Measurements from ENCODE around the gene AMFR.

Gene AMFR

DNA sequence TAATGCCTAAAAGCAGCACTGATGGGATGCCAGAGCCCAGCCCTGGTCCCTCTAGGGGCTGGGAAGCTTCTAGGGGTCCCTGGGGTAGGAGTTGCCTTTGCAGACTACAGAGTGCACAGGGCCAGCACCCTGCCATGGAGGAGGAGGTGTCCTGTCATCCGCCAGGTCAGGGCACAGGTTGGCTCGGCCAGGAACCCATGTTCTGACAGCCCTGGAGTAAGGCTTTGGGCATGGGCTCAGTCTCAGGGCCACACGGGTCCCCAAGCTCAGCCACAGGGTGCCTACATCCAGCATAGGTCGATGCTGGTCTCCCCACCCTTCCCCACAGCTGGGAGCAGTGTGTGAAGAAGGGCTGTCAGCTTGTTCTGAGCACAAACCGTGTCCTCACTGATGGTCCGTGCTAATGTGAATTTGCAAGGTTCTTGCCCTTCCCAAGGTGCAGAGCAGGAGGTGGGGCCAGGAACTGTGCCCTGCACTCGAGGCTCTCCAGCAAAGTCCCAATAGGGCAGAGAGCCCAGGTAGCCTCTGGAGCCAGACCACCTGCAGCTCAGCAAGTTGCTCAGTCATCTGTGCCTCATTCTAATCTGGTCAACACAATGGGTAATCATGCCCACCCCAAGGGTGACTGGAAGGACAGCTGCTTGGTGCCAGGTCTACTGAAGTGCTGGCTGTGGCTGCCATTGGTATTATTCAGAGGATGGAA is 72.8 kb downstream of the AMFR start:
- DNase-seq (ENCODE audit: low read depth) = no peak
- H3K4me3 ChIP-seq (ENCODE audit: control insufficient read depth, low read depth, low read length) = no peak overlapping the region
- no peak for TF ChIP-seq CTCF (IDR thresholded peaks at IDR 0.05; ENCODE audit: control insufficient read depth, insufficient read depth, low read depth, low read length, missing control alignments)

DNA sequence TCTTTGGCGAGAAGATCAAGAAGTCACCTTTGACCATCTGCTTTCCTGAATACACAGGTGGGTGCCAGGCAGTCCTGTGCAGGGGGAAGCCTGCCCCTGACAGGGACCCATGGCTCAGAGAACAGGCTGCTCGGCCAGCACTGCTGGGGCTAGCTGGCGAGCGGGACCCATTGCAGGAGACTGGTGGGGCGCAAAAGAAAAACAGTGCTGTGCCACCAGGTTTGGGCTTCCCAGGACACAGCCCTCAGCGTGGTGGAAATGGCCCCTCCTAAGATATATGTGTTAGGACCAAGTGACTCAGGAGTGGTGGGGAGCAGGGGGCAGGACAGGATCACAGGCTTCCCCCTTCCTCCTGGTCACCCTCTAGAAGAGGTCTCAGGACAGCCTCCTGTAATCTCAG is 73.9 kb downstream of the AMFR start:
- TF ChIP-seq CTCF (IDR thresholded peaks at IDR 0.05; ENCODE audit: control insufficient read depth, insufficient read depth, low read depth, low read length, missing control alignments) = no peak
- no peak overlapping the region for H3K4me3 ChIP-seq (ENCODE audit: control insufficient read depth, low read depth, low read length)
- DNase-seq (ENCODE audit: low read depth) = no peak

DNA sequence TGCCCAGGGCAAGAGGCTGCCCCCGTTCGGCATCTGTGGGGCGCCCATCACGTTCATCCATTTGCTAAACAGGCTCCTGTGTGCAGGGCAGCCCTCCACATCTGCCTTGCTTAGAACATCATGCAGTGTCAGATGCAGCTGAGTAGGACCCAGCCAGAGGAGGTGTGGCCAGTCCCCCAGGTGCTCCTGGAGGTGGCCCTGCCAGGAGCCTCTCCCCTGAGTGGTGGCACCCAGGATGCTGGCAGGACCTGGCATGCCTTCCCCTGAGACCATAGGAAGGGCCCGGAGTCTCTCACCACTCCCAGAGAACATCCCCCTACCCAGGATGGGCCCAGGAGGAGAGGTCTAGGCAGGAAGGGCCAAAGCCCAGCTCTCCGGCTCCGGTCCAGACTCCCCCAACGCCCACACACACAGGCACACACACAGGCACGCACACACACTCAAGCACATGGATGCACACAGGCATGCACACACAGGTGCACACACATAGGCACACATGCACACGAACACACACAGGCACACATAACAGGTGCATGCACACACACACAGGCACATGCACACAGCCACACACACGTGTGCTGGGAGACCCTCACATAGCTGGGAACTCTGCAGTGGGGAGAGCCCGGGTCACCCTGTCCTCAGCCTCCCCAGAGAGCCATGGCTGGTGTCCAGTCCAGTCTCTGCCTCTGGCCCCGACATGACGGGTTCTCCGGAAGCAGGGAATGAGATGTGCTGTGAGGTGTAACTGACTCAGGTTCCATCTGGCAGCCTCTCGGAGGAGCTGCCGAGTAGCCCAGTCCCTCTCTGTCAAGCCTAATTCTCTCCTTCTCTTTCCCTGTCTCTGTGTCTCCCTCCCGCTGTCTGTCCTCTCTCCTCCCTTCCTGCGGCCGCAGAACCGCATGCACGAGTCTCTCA is 74.6 kb downstream of the AMFR start:
- TF ChIP-seq CTCF (IDR thresholded peaks at IDR 0.05; ENCODE audit: control insufficient read depth, insufficient read depth, low read depth, low read length, missing control alignments) = no peak
- DNase-seq (ENCODE audit: low read depth) = no peak
- no peak overlapping the region for H3K4me3 ChIP-seq (ENCODE audit: control insufficient read depth, low read depth, low read length)

- no peak for TF ChIP-seq CTCF (IDR thresholded peaks at IDR 0.05; ENCODE audit: control insufficient read depth, insufficient read depth, low read depth, low read length, missing control alignments)
- DNase-seq (ENCODE audit: low read depth) = no peak
- no peak overlapping the region for H3K4me3 ChIP-seq (ENCODE audit: control insufficient read depth, low read depth, low read length)
Observed at GRCh38 chr16:56349711-56350161, 75.6 kb downstream of the AMFR start.

DNA sequence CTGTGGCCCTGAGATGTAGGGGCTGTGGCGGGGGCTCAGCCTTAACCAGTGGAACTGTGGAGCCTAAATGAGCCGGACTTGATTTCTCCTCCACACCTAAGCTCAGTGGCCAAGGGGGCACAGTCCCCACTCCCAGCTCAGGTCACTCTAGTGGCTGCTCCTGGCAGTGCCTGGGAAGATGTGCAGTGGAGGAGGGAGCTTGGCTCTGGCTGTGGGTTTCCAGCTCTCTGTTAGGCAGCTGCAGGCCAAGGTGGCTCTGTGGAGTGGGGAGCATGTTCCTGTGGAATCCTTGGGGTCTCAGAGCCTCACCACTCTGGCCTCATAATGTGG is 76.3 kb downstream of the AMFR start:
- no peak overlapping the region for H3K4me3 ChIP-seq (ENCODE audit: control insufficient read depth, low read depth, low read length)
- no peak for TF ChIP-seq CTCF (IDR thresholded peaks at IDR 0.05; ENCODE audit: control insufficient read depth, insufficient read depth, low read depth, low read length, missing control alignments)
- no peak for DNase-seq (ENCODE audit: low read depth)

DNA sequence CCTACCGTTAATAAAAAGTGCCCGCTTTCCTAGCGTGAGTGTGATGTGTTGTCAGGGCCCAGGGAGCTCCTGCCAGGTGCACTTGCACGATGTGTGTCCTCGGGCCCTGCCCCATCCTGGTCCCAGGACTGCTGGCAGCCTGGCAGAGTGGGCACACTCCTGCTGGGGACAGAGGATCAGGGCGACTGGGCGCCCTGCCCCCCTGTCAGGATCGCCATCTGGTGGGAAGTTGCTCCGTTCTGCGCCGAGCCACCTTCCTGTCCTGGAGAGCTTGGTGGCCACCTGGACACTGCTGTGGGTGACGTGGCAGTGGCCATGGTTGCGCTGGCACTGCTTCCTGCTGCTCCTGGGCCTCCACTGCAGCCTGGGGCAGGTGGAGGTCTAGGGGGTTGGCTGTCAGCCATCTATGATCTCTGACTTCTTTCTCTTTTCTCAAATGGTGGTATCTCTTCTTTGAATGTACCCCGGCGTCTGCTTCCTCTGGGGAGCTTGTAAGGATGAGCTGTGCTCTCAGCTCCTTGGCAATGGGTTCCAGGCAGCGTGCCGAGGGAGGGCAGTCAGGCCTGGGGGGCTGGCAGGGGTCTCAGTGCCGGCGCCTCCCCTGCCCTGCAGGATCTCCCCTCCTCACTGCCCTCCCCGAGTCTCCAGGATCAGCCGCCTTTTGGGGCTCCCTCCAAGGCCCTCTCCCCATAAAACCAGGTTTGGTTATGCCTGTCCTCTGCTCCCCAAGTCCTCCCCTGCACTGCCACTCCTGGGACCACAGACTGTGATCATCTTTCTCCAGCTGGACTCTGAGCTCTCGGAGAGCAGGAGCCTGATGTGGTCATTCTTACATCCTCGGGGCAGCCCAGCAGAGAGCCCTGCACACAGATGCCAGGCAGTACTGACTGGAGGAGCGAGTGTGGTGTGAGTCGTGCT is 76.9 kb downstream of the AMFR start:
- H3K4me3 ChIP-seq (ENCODE audit: control insufficient read depth, low read depth, low read length) = no peak overlapping the region
- no peak for DNase-seq (ENCODE audit: low read depth)
- no peak for TF ChIP-seq CTCF (IDR thresholded peaks at IDR 0.05; ENCODE audit: control insufficient read depth, insufficient read depth, low read depth, low read length, missing control alignments)

All from AG09309 (cell line).